K562 (cell line): ENCODE measurements around the gene TFPT. TPM values are rescaled to one million over a fixed set of nuclear protein-coding genes. Genes with fewer than 3 reads are reported as not detected.

Experiments
- CREB3L1 ChIP-seq: fragments of 450-650 bp; IDR thresholded peaks from 2 replicates; pipeline ENCODE4 v1.6.1; 2014; ENCODE audit warnings: low read depth, mild to moderate bottlenecking, moderate library complexity, borderline replicate concordance
- HMG20B ChIP-seq: fragments of 250-450 bp; sonication (Bioruptor Pico); IDR thresholded peaks from 2 replicates; pipeline ENCODE4 v1.5.0; 2021; ENCODE audit warnings: mild to moderate bottlenecking
- ID3 ChIP-seq, 2 experiments: fragments of 250-450 bp in 1 of 2; fragments of 450-650 bp in 1 of 2; sonication (Bioruptor Pico) in 1 of 2; IDR thresholded peaks; 2 replicates each; pipeline versions ENCODE4 v1.6.1 to v1.8.0; 2016 to 2021; ENCODE audit warnings: mild to moderate bottlenecking in 2 of 2, moderate library complexity in 2 of 2, missing compliant biosample characterization in 1 of 2, missing genetic modification characterization in 1 of 2
- KDM5B ChIP-seq: fragments of 200-600 bp; sonication (generic); IDR thresholded peaks from 2 replicates; pipeline ENCODE4 v1.6.1; 2012; ENCODE audit warnings: low read depth, mild to moderate bottlenecking, moderate library complexity, low read length, control low read depth, inconsistent platforms; ENCODE audit not compliant: insufficient replicate concordance
- NFIX ChIP-seq: fragments of 250-450 bp; sonication (Bioruptor Pico); IDR thresholded peaks from 2 replicates; pipeline ENCODE4 v1.4.0; 2020; ENCODE audit warnings: low read depth, mild to moderate bottlenecking, moderate library complexity
- PHB2 ChIP-seq: fragments of 450-650 bp; IDR thresholded peaks from 2 replicates; pipeline ENCODE4 v1.6.1; 2017; ENCODE audit warnings: low read depth
- RBM22 ChIP-seq: fragments of 200-400 bp; formaldehyde crosslinking; IDR thresholded peaks from 2 replicates; pipeline ENCODE4 v1.6.1; 2018; ENCODE audit warnings: low read length, low read depth; ENCODE audit not compliant: poor library complexity, severe bottlenecking
- SP1 ChIP-seq: sonication (generic); formaldehyde crosslinking; IDR thresholded peaks from 2 replicates; pipeline ENCODE4 v1.8.1; 2022; ENCODE audit warnings: mild to moderate bottlenecking, missing genetic modification reagents
- TCF7 ChIP-seq: sonication (generic); IDR thresholded peaks from 2 replicates; pipeline ENCODE4 v1.6.1; 2016; ENCODE audit warnings: antibody characterized with exemption, borderline replicate concordance
- YY1 ChIP-seq, 3 experiments: IDR thresholded peaks; 2 replicates each; pipeline ENCODE4 v1.6.1; 2011; ENCODE audit warnings: low read length in 2 of 3, mild to moderate bottlenecking in 2 of 3, moderate library complexity in 2 of 3, borderline replicate concordance in 1 of 3, control low read depth in 1 of 3, low read depth in 1 of 3; ENCODE audit not compliant: insufficient read depth in 3 of 3, insufficient replicate concordance in 2 of 3, control insufficient read depth in 1 of 3, insufficient read length in 1 of 3; ENCODE audit errors: extremely low read depth in 1 of 3
- ZNF239 ChIP-seq: fragments of 250-450 bp; sonication (Bioruptor Pico); IDR thresholded peaks from 2 replicates; pipeline ENCODE4 v1.4.0; 2020; ENCODE audit warnings: mild to moderate bottlenecking
- ZNF57 ChIP-seq: fragments of 450-650 bp; formaldehyde crosslinking; IDR thresholded peaks from 2 replicates; pipeline ENCODE4 v1.4.0; 2020; ENCODE audit warnings: mild to moderate bottlenecking, moderate library complexity
- ZNF780A ChIP-seq: fragments of 250-450 bp; sonication (Bioruptor Pico); IDR thresholded peaks from 2 replicates; pipeline ENCODE4 v1.5.0; 2021; ENCODE audit warnings: mild to moderate bottlenecking
- polyA plus RNA-seq, 8 experiments: library from polyadenylated mRNA; depleted of rRNA in 4 of 8; stranded (reverse) in 5 of 8; unstranded in 3 of 8; fragments of >200 nt; fragmentation: Nextera tagmentation in 2 of 8; fragmentation: Illumina TruSeq in 1 of 8; extraction: Ambion mirVana in 2 of 8; extraction: Trizol in 1 of 8; gene quantifications; 2 replicates each; pipeline versions ENCODE4 v1.2.1 to v1.2.3, GENCODE V29; 2011 to 2014; ENCODE audit warnings: inconsistent platforms in 1 of 8, missing spikeins in 1 of 8
- total RNA-seq, 7 experiments: library from RNA; depleted of rRNA in 6 of 7; stranded (reverse); fragments of >200 nt in 6 of 7; fragmentation: Illumina TruSeq in 2 of 7; extraction: Trizol in 2 of 7; gene quantifications; 2 replicates each; pipeline versions ENCODE4 v1.2.1 to v1.2.3, GENCODE V29; 2011 to 2021; ENCODE audit warnings: low replicate concordance in 1 of 7
- TF ChIP-seq, protein P1 (sequence below): fragments of 150-350 bp; conservative IDR thresholded peaks from 2 replicates; pipeline ENCODE4 v1.6.1; 2014; ENCODE audit warnings: low read length
- TF ChIP-seq, protein P2 (sequence below): fragments of 250-450 bp; sonication (Bioruptor Pico); IDR thresholded peaks from 2 replicates; pipeline ENCODE4 v1.4.0; 2020; ENCODE audit warnings: mild to moderate bottlenecking, moderate library complexity
- TF ChIP-seq, protein P3 (sequence below): fragments of 450-650 bp; IDR thresholded peaks from 2 replicates; pipeline ENCODE4 v1.6.1; 2016; ENCODE audit warnings: mild to moderate bottlenecking

The TFPT gene
- total and polyA plus RNA-seq, 9 of the 15 experiments (the other 6 are each of a cell fraction or from before 2014, with no cell fraction given) = 0.72 to 16.4 (median 9.2) TPM

DNA sequence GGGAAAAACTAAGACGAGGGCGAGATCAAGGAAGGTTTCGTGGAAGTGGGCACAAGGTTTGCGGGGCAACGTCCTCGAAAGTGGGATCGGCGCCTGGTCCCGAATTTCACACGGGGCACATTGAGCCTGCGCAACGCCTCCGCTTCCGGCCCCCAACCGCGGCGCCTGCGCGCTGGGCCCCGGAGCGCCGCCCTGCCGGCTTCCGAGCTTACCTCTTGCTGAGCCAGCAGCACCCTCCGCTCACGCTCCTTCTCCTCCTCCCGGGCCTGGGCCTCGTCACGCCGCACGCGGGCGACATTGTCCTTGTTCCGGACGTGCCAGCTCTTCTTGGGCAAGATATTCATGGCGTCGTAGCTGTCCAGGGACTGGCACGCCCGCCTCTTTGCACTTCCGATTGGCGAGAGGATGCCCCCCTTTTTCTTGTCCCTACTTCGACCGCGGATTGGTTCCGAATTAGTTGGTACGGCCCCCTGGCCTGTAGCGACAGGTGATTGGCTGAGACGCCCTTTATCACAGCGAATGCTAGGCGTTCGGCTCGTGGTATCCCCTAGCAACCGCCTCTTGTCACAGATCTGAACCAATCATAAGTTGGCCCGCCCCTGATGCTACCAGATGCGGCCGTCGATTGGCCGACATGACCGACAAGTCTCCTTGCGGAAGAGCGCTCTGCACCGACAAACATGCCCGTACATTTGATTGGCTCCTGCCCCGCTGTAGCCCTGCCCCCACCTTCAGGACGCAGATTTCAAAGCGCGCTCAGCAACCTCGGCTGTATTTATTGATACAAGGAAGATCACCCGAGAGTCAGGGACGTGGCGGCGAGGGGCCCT is 44.1 kb upstream of the TFPT start, which contains the start of gene LENG1 (continued):
- TF ChIP-seq RBM22 (peak; percentile 84), HMG20B (no peak), KDM5B (no peak), ZNF57 (CRISPR knock-in tag) (no peak), YY1 (IDR thresholded peaks at IDR 0.05; ENCODE audit: borderline replicate concordance in 1 of 3, control insufficient read depth in 1 of 3, extremely low read depth in 1 of 3, insufficient read depth in 3 of 3, insufficient read length in 1 of 3, insufficient replicate concordance in 2 of 3, low read depth in 1 of 3, low read length in 2 of 3) (peak in 2 of 3 experiments; percentile 75 to 82), ZNF239 (no peak), ID3 (CRISPR knock-in tag; IDR thresholded peaks at IDR 0.05) (no peak), ID3 (tag; IDR thresholded peaks at IDR 0.05) (no peak; the same call in 1 of the 2 replicates), CREB3L1 (0 out of 2 replicates have a peak, but pooled peaks have one; percentile 30), TCF7 (no peak), NFIX (CRISPR knock-in tag) (no peak), ZNF780A (CRISPR knock-in tag) (no peak), SP1 (CRISPR knock-in tag) (peak; percentile 71; the same call in 1 of the 2 replicates), PHB2 (no peak)
- TF ChIP-seq, protein P1, sequence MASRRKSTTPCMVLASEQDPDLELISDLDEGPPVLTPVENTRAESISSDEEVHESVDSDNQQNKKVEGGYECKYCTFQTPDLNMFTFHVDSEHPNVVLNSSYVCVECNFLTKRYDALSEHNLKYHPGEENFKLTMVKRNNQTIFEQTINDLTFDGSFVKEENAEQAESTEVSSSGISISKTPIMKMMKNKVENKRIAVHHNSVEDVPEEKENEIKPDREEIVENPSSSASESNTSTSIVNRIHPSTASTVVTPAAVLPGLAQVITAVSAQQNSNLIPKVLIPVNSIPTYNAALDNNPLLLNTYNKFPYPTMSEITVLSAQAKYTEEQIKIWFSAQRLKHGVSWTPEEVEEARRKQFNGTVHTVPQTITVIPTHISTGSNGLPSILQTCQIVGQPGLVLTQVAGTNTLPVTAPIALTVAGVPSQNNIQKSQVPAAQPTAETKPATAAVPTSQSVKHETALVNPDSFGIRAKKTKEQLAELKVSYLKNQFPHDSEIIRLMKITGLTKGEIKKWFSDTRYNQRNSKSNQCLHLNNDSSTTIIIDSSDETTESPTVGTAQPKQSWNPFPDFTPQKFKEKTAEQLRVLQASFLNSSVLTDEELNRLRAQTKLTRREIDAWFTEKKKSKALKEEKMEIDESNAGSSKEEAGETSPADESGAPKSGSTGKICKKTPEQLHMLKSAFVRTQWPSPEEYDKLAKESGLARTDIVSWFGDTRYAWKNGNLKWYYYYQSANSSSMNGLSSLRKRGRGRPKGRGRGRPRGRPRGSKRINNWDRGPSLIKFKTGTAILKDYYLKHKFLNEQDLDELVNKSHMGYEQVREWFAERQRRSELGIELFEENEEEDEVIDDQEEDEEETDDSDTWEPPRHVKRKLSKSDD = no peak
- TF ChIP-seq, protein P2, sequence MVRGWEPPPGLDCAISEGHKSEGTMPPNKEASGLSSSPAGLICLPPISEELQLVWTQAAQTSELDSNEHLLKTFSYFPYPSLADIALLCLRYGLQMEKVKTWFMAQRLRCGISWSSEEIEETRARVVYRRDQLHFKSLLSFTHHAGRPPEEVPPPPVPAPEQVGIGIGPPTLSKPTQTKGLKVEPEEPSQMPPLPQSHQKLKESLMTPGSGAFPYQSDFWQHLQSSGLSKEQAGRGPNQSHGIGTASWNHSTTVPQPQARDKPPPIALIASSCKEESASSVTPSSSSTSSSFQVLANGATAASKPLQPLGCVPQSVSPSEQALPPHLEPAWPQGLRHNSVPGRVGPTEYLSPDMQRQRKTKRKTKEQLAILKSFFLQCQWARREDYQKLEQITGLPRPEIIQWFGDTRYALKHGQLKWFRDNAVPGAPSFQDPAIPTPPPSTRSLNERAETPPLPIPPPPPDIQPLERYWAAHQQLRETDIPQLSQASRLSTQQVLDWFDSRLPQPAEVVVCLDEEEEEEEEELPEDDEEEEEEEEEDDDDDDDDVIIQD (CRISPR knock-in tag) = no peak
- TF ChIP-seq, protein P3, sequence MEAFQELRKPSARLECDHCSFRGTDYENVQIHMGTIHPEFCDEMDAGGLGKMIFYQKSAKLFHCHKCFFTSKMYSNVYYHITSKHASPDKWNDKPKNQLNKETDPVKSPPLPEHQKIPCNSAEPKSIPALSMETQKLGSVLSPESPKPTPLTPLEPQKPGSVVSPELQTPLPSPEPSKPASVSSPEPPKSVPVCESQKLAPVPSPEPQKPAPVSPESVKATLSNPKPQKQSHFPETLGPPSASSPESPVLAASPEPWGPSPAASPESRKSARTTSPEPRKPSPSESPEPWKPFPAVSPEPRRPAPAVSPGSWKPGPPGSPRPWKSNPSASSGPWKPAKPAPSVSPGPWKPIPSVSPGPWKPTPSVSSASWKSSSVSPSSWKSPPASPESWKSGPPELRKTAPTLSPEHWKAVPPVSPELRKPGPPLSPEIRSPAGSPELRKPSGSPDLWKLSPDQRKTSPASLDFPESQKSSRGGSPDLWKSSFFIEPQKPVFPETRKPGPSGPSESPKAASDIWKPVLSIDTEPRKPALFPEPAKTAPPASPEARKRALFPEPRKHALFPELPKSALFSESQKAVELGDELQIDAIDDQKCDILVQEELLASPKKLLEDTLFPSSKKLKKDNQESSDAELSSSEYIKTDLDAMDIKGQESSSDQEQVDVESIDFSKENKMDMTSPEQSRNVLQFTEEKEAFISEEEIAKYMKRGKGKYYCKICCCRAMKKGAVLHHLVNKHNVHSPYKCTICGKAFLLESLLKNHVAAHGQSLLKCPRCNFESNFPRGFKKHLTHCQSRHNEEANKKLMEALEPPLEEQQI = no peak
